ENCODE results near the gene SEL1L3.
A peak's percentile ranks its signal among the peaks of the same experiment; 100 is the strongest.

GRCh38 chr4:25890571-25891485 is 28.0 kb upstream of the SEL1L3 start:
- TF ChIP-seq CTCF (conservative IDR thresholded peaks at IDR 0.05; ENCODE audit: low read length) (0 out of 2 replicates have a peak, but pooled peaks have one; percentile 21), EZH2phosphoT487 (IDR thresholded peaks at IDR 0.05; ENCODE audit: borderline replicate concordance, low read depth, low read length) (no peak)

All from OCI-LY7 (cell line).